NCI-H1105 treated with DMSO at 0.1 percent for 48 hours (cell line): ENCODE measurements around the gene TRAPPC10.
"Not testable (repeated sequence)": the region's sequence is repeated elsewhere in the genome, so short reads cannot be mapped to it uniquely, and the experiment has no call there.

Source experiments
- DNase-seq: peaks from one replicate; lab custom pipeline; 2025; lab: John Stamatoyannopoulos, UW

TRAPPC10 gene

GRCh38 chr21:44089001-44089911 is 77.1 kb downstream of the TRAPPC10 start:
- no peak for DNase-seq

- DNase-seq: no peak
Observed at GRCh38 chr21:44090325-44090724, 78.2 kb downstream of the TRAPPC10 start.

- DNase-seq: no peak
Observed at GRCh38 chr21:44092211-44092610, 80.1 kb downstream of the TRAPPC10 start.

GRCh38 chr21:44093761-44094160 is 81.7 kb downstream of the TRAPPC10 start:
- no peak for DNase-seq

- no peak for DNase-seq
Observed at GRCh38 chr21:44094832-44095231, 82.7 kb downstream of the TRAPPC10 start.

- not testable (repeated sequence) for DNase-seq
Observed at GRCh38 chr21:44098507-44098906, 86.4 kb downstream of the TRAPPC10 start.

- DNase-seq: not testable (repeated sequence)
Observed at GRCh38 chr21:44098964-44099363, 86.9 kb downstream of the TRAPPC10 start.

- not testable (repeated sequence) for DNase-seq
Observed at GRCh38 chr21:44107026-44107501, 95.0 kb downstream of the TRAPPC10 start, which contains the start of gene PWP2. Gene PWP2, plus strand, starts transcription at chr21:44107399. Its CDS starts 18 bp downstream, at chr21:44107417.

GRCh38 chr21:44107589-44107988 is 95.5 kb downstream of the TRAPPC10 start:
- DNase-seq: not testable (repeated sequence)

GRCh38 chr21:44113702-44114371 is 101.7 kb downstream of the TRAPPC10 start:
- not testable (repeated sequence) for DNase-seq

GRCh38 chr21:44122131-44122530 is 110.0 kb downstream of the TRAPPC10 start:
- DNase-seq: not testable (repeated sequence)

- not testable (repeated sequence) for DNase-seq
Observed at GRCh38 chr21:44127827-44128226, 115.7 kb downstream of the TRAPPC10 start.

- DNase-seq: not testable (repeated sequence)
Observed at GRCh38 chr21:44133715-44134057, 121.6 kb downstream of the TRAPPC10 start.

GRCh38 chr21:44134732-44135131 is 122.6 kb downstream of the TRAPPC10 start:
- DNase-seq: not testable (repeated sequence)

- not testable (repeated sequence) for DNase-seq
Observed at GRCh38 chr21:44138039-44138438, 125.9 kb downstream of the TRAPPC10 start.

- DNase-seq: not testable (repeated sequence)
Observed at GRCh38 chr21:44139787-44140551, 127.9 kb downstream of the TRAPPC10 start.

GRCh38 chr21:44140552-44140932 is 128.4 kb downstream of the TRAPPC10 start:
- DNase-seq: not testable (repeated sequence)

- DNase-seq: not testable (repeated sequence)
Observed at GRCh38 chr21:44142470-44142869, 130.4 kb downstream of the TRAPPC10 start.

- DNase-seq: not testable (repeated sequence)
Observed at GRCh38 chr21:44143380-44143779, 131.3 kb downstream of the TRAPPC10 start.

- DNase-seq: not testable (repeated sequence)
Observed at GRCh38 chr21:44143996-44144395, 131.9 kb downstream of the TRAPPC10 start.

- DNase-seq: not testable (repeated sequence)
Observed at GRCh38 chr21:44144784-44145602, 132.9 kb downstream of the TRAPPC10 start.
